Activated T-cell treated with anti-CD3 and anti-CD28 coated beads for 4 hours (primary cell): ENCODE measurements around the gene NFKBIA.
"Not testable (repeated sequence)": the region's sequence is repeated elsewhere in the genome, so short reads cannot be mapped to it uniquely, and the experiment has no call there.

Source experiments
- DNase-seq: peaks from one replicate; pipeline ENCODE4 v3.0.0-alpha.2; 2020

NFKBIA gene

DNA sequence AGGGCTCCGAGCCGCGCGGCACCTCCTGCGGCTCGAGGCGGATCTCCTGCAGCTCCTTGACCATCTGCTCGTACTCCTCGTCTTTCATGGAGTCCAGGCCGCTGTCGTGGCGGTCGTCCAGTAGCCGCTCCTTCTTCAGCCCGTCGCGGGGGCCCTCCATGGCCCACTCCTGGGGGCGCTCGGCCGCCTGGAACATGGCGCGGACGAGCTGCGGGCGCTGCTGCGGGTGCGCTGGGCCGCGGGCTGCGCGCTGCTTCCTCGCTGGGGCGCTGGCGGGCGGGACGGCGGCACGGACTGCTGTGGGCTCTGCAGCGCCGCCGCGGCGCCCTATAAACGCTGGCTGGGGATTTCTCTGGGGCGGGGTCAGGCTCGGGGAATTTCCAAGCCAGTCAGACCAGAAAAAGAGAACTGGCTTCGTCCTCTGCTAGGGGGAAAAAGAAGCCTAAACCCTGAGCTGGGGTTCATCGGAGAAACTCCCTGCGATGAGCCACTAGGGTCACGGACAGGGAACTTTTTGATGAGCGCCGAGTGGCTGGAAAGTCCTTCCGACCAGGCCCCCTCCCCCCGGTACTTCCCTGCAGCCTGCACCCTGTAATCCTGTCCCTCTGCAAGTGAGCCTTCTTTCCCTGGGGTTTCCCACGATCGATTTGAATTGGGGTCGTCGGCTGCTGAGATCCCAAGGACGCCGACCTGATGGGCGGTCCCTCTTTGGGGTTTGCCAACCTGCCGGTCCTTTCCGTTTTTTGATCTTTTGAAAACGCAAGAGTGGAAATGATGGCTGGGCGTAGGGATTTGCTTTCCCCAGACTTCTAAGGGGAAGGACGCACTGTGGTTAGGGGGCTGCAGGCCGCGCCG is at the start of gene NFKBIA:
Gene NFKBIA (minus strand): TSS at position 301 of the 855 bp plus-strand sequence. CDS start 105 bp downstream, at position 196.
- DNase-seq, result peak; percentile 91

GRCh38 chr14:35446450-35446849 is 41.9 kb upstream of the NFKBIA start:
- DNase-seq, result no peak

- no peak for DNase-seq
Measured at GRCh38 chr14:35444104-35444503, 39.6 kb upstream of the NFKBIA start.

DNA sequence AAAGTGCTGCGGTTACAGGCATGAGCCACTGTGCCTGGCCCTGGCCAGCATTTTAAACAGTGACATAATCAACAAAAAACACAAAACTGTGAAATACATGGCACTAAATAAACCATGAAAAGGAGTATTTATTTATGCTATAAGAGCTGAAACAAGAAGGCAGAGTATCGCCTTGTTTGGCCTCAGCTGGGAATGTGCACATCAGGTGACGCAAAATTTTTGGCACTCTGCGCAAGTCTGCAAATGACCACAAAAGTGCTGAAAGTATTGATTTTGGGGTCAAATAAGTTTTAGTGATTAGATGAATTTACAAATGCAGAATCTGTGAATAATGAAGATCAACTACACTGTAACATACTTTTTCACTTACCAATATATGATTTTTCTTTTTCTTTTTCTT is 36.6 kb upstream of the NFKBIA start:
- DNase-seq, result no peak

- DNase-seq, result no peak
Measured at GRCh38 chr14:35438910-35439713, 34.6 kb upstream of the NFKBIA start.

- not testable (repeated sequence) for DNase-seq
Measured at GRCh38 chr14:35438492-35438891, 33.9 kb upstream of the NFKBIA start.

GRCh38 chr14:35435177-35435576 is 30.6 kb upstream of the NFKBIA start:
- no peak for DNase-seq

DNA sequence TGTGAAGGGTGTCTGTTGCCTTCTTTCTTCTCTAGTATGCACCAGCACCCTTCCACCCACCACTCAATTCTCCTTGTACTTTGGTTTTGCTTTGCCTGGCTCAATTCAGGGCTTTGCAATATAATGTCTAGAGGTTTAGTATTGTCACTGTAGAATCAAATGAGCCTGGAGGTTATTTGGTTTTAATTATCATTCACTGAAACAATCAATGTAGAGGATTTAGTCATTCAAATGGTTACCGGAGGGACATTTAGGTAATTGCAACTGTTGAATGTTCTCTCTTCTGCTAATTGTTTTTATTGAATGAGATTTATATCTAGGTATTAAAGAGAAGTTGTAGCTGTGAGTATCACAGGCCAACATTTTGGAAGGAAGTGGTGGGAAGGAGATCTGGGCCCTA is 29.3 kb upstream of the NFKBIA start:
- DNase-seq, result no peak

GRCh38 chr14:35430459-35431199 is 26.1 kb upstream of the NFKBIA start:
- DNase-seq, result no peak

GRCh38 chr14:35429951-35430350 is 25.4 kb upstream of the NFKBIA start:
- no peak for DNase-seq

DNA sequence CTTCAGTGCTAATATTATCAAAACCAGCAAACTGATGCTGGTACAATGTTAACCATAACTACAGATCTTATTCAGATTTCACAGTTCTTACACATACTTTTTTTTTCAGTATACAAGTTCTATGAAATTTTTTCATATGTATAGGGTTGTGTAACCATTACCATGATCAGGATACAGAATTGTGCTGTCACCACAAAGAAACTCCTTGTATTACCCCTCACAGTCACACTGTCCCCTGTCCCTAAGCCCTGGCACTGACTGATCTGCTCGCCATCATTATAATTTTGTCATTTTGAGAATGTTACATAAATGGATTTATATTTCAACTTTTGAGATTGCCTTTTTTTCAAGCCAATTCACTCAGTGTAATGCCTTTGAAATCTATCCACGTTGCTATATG is 21.3 kb upstream of the NFKBIA start:
- no peak for DNase-seq

GRCh38 chr14:35423621-35424020 is 19.1 kb upstream of the NFKBIA start:
- DNase-seq, result no peak

DNA sequence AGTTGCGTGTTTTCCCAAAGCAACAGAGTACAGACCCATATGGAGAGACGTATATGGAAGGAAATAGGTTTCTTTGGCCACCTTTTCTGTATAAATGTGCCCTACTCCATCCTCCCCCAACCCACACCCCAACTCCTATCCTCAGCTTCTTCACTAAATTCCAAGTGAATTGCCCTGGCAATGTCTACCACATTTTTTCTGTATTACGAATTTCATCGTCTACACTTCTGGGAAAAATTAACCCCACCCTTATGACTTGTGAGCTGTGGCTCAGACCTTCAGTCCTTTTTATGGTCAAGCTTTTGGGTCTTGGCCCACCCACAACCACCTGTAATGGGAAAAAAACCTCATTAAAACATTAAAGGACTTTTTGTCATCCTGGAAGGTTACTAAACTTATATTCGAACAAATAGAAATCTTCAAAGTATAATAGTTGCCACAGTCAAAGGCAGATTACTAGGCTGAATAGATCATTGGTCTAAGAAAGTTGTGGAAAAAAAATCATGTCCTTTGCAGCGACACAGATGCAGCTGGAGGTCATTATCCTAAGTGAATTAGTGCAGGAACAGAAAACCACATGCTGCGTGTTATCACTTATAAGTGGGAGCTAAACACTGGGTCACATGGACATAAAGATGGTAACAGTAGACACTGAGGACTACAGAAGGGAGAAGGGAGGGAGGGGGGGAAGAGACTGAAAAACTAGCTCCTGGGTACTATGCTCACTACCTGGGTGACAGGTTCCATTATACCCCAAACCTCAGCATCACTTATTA is 15.7 kb upstream of the NFKBIA start:
- DNase-seq, result no peak

- DNase-seq, result no peak
Measured at GRCh38 chr14:35419429-35419841, 14.9 kb upstream of the NFKBIA start.

- DNase-seq, result no peak
Measured at GRCh38 chr14:35418093-35418492, 13.5 kb upstream of the NFKBIA start.

GRCh38 chr14:35416108-35416750 is 11.7 kb upstream of the NFKBIA start:
- peak; percentile 67 for DNase-seq

DNA sequence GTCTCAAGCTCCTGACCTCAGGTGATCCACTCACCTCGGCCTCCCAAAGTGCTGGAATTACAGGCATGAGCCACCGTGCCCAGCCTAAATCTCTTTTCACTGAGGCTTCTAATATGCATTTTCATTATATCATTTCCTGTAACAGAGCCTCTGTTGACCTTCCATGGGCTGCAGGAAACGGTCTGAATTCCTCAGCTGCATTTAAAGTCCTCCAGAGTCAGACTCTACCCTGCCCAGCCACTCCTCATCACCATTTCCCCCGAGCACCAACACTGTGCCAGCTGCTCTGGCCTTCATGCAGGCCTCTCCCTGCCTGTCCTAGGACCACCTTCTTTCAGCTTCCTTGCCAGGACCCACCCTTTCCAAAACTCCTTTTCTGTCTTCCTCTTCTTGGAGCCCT is 9.8 kb upstream of the NFKBIA start:
- no peak for DNase-seq

DNA sequence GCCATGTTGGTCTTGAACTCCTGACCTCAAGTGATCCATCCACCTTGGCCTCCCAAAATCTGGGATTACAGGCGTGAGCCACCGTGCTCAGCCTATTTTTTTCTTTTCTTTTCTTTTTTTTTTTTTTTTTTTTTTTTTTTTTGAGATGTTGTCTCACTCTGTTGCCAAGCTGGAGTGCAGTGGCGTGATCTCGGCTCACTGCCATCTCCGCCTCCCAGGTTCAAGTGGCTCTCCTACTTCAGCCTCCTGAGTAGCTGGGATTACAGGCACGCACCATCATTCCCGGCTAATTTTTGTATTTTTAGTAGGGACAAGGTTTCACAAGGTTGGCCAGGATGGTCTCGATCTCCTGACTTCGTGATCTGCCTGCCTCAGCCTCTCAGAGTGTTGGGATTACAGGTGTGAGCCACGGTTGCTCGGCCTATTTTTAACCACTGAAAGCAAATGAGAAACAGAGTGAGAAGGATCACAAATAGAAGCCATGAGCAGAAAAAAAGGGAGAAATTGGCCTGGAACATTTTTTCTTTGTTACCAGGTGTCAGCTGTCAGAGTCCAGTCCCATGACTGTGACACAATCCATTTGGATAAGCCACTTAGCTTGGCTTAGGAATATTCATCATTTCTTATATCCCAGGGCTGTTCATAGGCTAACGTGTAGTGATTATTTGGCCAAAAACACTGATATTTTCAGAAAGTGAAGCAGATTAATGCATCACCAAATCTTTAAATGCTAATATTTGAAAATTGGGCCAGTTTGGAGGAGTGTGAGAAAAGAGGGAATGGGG is 7.9 kb upstream of the NFKBIA start:
- no peak for DNase-seq

GRCh38 chr14:35410858-35411257 is 6.3 kb upstream of the NFKBIA start:
- no peak for DNase-seq

DNA sequence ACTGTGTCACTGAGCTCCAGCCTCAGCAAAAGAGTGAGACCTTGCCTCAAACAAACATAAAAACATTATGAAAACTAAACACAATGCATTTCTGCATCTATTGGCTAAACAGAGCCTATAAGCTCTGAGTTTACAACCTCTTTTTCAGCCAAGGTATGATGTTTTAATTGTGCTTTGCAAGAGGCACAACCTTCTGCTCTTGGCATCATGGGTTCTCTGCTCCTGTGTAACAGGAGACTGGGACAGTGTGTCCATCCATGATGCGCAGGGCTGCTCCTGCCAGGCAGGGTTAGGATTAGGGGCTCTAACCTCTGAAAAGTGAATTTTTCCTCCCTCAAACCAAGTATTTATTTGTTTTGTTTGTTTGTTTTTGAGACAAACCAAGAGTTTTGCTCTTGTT is 5.0 kb upstream of the NFKBIA start:
- no peak for DNase-seq

GRCh38 chr14:35408026-35408425 is 3.5 kb upstream of the NFKBIA start:
- DNase-seq, result no peak
